Body of pancreas (tissue), 4 donors: ENCODE measurements around the gene SCN5A.

Experiments used
- POLR2A ChIP-seq, 3 donors: fragments of 450-650 bp; IDR thresholded peaks; one replicate each; pipeline ENCODE4 v1.6.1; 2016; ENCODE audit warnings: antibody characterized with exemption in 3 of 3, mild to moderate bottlenecking in 2 of 3
- TF ChIP-seq, protein P1 (sequence below), 7 experiments: fragments of 450-650 bp in 4 of 7; fragments of 200-600 bp in 3 of 7; sonication (generic) in 3 of 7; IDR thresholded peaks; one replicate each; pipeline ENCODE4 v1.5.1; 2016 to 2019; ENCODE audit warnings: antibody characterized with exemption in 7 of 7

DNA sequence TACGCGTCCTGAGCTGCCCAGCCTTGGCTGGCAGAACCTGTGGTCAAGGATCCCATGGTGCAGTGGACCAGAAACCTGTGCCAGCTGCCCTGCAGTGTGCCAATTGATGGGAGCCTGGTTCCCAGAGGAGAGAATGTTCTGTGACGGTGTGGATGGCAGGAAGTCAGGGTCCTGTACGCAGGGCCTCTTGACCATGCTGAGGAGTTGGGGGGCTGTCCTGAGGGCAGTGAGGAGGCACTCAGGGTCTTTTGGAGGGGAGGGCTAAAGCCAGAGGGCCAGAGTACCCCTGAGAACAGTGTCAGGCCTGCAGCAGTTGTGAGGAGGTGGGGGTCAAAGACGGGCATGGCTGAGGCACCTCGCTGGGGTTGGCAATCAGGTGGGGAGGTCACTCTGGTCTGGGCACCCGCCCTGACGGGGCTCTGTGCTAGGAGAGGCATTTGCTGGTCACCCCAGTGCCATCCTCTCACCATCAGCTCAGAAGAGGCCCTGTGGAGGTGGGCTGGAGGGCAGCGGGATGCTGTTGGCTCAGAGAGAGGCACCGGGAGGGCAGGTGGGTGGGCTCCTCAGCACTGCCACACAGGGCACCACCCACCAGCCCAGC, 61.0 kb downstream of the SCN5A start:
- TF ChIP-seq, protein P1, sequence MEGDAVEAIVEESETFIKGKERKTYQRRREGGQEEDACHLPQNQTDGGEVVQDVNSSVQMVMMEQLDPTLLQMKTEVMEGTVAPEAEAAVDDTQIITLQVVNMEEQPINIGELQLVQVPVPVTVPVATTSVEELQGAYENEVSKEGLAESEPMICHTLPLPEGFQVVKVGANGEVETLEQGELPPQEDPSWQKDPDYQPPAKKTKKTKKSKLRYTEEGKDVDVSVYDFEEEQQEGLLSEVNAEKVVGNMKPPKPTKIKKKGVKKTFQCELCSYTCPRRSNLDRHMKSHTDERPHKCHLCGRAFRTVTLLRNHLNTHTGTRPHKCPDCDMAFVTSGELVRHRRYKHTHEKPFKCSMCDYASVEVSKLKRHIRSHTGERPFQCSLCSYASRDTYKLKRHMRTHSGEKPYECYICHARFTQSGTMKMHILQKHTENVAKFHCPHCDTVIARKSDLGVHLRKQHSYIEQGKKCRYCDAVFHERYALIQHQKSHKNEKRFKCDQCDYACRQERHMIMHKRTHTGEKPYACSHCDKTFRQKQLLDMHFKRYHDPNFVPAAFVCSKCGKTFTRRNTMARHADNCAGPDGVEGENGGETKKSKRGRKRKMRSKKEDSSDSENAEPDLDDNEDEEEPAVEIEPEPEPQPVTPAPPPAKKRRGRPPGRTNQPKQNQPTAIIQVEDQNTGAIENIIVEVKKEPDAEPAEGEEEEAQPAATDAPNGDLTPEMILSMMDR (IDR thresholded peaks at IDR 0.05), result no peak
- no peak for TF ChIP-seq POLR2A (IDR thresholded peaks at IDR 0.05)
